GM21447 (cell line): Measurements from ENCODE around the gene FOXK1.

ENCODE experiments used
- ATAC-seq: cut with Tn5 transposase; IDR thresholded peaks from one replicate; pipeline ENCODE4 v1.9.1; 2021; ENCODE audit not compliant: unreplicated experiment

Gene FOXK1

GRCh38 chr7:4763091-4763793, 81.1 kb downstream of the FOXK1 start:
- ATAC-seq = no peak

- no peak for ATAC-seq
Observed at GRCh38 chr7:4763794-4764185, 81.7 kb downstream of the FOXK1 start.

GRCh38 chr7:4764402-4765007, 82.4 kb downstream of the FOXK1 start:
- ATAC-seq = no peak

DNA sequence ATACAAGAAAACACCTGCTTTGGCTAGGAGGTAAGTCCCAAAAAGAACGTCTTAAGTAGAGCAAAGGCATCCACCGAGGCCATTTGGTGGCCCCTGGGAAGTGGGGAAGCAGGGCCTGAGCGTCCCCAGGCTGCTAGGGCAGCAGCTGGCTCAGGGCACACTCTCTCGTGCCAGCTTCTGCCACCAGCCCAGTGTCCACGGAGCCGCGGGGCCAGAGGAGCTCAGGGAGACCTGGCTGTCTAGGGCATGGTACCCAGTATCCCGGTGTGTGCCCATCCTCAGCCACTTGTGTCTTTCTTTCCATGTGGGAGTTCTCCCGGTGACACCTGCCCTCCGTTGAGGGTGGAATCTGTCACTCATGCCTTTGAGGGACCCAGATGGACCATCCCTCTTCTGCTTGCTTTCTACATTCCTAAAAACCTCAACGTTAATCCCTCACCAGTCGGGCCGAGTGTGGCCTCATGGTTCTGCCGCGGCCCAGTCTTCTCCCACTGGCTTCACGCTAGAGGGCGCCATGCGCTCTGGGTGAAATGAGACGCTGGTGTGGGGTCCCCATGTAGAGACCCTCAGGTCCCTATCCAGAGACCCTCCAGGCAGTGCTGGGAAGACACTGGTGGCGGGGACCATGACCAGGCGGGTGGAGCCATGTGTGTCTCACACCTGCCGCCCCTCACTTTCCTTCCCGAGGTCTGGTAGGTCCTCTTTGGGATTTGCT, 83.8 kb downstream of the FOXK1 start:
- no peak for ATAC-seq

GRCh38 chr7:4766666-4767519, 84.8 kb downstream of the FOXK1 start:
- no peak for ATAC-seq

DNA sequence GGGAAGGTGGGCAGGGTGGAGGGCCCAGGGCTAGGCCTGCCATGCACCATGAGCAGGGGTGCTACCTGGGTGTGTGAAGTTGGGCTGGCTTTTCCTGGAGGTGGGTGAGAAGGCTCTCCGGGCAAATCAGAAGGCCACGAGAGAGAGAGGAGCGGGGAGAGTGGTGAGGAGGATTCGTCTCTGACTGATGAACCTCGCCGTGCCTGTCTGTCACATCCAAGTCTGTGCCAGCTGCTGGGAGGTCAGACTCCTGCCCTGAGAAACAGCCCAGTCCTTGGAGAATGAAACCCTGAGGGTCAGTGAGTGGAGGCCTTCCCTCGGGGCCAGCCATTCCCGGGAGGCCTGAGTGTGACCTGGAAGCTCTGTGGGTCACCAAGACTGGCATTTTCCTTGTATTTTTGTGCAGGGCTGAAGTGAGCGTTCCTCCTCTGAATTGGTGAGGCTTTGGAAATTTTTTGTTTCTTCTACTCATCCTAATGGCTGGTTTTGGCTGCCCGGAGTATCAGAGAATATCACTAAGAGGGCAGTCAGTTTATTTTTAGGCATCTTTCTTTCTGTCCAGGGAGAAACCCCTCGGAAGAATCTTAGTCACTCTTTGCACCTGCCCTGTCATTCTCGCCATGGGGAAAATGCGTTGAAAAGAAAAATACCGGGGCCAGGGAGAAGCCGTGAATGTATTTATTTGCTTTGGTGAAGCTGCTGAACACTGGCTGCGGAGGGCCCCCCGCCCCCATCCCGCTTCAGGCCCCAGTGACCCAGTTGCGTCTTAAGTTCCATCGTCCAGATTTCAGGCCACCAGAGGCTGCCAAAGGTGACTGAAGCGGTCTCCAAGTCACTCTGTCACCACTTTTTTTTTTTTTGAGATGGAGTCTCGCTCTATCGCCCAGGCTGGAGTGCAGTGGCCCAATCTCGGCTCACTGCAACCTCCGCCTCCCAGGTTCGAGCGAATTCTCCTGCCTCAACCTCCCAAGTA, 86.8 kb downstream of the FOXK1 start:
- no peak for ATAC-seq

GRCh38 chr7:4769761-4770160, 87.7 kb downstream of the FOXK1 start:
- no peak for ATAC-seq

DNA sequence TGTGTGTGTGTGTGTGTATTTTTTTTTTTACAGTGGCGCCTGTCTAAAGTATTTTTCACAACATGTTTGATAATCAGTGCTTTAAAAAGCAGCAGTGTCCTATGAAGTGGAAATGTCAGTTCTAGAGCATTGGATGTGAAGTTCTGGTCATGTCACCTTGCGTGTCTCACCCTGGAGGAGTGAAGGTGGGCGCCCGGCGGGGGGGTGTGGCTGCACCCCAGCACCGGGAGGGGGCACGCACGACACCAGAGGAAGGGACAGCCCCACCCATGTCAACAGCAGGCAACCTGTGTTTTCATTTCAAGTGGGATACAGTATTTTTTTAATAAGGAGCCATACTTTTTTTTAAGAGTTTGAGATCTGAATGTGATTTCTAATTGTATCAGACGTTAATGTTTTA, 88.8 kb downstream of the FOXK1 start:
- no peak for ATAC-seq

GRCh38 chr7:4771737-4772136, 89.6 kb downstream of the FOXK1 start:
- ATAC-seq = no peak

GRCh38 chr7:4772306-4772705, 90.2 kb downstream of the FOXK1 start:
- ATAC-seq = no peak

DNA sequence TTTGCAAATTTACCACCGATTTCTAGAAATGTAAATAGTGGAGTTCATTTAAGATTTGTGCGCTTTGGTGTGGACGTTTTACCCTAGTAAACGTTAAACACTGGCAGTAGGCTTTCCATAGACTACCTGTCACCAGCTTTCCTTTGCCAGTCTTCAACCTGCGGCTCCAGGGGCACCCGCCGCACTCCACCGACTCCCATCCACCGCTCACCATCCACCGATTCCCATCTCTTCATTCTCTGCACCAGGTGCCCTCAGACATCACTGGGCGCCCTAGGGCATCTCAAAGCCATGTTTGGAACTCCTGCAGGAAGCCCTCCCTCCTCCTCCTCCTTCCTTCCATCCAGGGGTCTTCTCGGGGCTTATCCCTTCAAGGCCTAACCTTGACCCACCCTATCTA, 91.9 kb downstream of the FOXK1 start:
- no peak for ATAC-seq

DNA sequence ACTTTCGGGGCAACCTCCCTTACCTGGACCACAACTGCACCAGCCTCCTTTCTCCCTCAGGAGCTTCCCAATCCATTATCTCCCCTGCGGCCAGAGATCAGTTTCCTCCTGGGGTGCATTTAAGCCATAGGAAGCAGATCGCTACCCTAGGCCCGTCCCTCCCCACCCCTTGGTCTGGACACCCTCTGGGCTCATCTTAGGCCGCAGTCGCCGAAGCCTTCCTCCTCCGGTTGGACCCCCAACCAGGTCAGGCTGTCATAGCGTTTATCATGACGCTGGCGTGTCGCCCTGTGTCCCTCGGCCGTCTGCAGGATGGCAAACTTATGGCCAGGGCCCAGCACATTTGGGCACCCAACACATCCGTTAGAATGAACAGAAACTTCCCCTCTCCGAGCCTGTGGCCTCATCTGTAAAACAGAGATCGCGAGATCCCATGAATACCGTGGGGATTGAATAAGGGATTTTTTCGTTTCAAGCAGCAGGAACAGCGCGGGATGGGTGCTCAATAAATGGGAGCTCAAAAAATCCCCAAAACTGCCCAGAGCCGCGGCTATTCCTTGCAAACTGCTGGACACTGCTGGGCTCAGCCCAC, 92.7 kb downstream of the FOXK1 start:
- peak; percentile 34 for ATAC-seq

GRCh38 chr7:4775250-4775847, 93.3 kb downstream of the FOXK1 start, which contains the start of gene AP5Z1:
TSS of gene AP5Z1 (plus strand) at chr7:4775623. CDS start at chr7:4775716, 93 bp downstream.
- ATAC-seq = peak; percentile 85

- ATAC-seq = peak; percentile 12
Observed at GRCh38 chr7:4775848-4776623, 93.9 kb downstream of the FOXK1 start.

GRCh38 chr7:4779118-4779517, 97.0 kb downstream of the FOXK1 start:
- ATAC-seq = no peak

DNA sequence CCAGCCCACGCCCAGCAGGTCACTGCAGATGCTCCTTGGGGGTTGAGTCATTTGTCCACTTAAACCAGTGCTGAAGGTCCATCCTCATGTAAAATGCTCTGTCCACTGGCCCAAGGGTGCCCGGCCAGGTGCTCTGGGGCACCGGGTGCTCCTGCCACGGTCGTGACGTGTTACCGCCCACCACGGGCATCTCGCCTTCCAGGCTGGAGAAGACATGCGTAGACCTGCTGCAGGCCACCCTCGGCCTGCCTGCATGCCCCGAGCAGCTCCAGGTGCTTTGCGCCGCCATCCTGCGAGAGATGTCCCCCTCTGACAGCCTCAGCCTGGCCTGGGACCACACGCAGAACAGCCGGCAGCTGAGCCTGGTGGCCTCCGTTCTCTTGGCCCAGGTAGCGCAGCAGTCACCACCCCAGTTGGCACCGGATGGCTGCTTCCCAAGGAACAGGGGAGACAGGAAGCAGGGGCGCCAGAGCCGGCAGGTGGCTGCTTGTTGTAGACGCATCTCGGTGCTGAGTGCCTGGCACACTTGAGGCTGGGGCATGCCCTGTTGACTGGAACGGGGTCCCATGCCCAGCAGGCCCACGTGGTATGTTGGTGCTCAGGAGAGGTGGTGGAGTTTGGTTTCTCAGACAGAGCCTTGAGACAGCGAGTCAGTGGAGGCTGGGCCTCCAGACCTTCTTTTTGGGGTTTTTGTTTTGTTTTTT, 99.4 kb downstream of the FOXK1 start:
- ATAC-seq = no peak

DNA sequence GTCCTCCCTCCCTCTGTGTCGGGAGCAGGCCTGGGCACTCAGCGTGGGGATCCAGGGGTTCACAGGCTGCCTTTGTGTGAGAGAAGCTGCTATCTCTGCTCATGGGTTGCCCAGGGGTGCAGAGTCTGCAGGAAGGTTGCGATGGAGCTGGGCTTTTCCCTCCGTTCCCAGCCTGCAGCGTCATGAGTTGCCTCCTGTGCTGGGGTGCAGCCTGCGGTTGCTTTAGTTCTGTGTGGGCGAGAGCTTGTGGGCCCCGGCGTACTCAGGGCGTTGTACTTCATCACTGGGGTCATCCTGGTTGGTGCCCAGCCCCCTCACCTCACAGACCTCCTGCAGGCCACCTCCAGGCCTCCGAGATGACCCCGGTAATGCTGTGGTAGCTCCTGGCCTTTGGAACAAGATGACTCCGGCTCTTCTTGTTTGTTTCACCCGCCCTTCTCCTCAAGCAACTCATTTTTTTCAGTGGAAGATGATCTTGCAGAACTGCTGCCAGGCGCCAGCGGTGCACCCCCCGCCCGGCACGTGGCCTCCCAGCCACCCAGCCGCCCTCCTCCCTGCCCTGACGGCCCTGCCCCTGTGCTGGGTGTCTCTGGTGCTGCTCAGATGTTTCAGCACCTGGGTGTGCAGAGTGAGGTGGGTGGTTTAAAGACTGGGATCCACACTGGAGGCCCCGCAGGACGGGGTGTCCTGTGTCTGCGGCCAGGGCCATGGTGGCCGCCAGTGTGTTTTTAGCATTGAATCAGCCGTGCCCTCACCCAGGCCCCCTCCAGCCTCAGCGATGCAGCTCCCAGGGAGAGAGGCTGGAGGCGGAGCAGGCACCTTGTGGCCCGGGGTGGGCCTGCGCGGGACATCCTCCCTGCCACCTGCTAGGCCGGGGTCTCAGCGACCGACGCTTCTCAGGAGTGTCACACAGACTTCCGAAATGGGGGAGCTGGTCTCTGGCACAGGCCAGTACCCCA, 100.5 kb downstream of the FOXK1 start:
- no peak for ATAC-seq
